Endothelial cell of umbilical vein (primary cell): ENCODE measurements around the gene SH3BP2.

Experiments used
- EZH2 ChIP-seq: IDR thresholded peaks from 2 replicates; pipeline ENCODE4 v1.6.1; 2012; ENCODE audit warnings: borderline replicate concordance, low read depth, mild to moderate bottlenecking, moderate library complexity, low read length, inconsistent platforms; ENCODE audit not compliant: severe bottlenecking
- MYC ChIP-seq: IDR thresholded peaks from one replicate; pipeline ENCODE4 v1.6.1; 2011; ENCODE audit warnings: mild to moderate bottlenecking, low read depth, low read length
- POLR2A ChIP-seq: IDR thresholded peaks from 2 replicates; pipeline ENCODE4 v1.6.1; 2012; ENCODE audit warnings: low read depth, mild to moderate bottlenecking, control low read depth, low read length
- POLR2AphosphoS5 ChIP-seq: IDR thresholded peaks from 2 replicates; pipeline ENCODE4 v1.6.1; 2012; ENCODE audit warnings: low read depth, mild to moderate bottlenecking, control low read depth, low read length, moderate library complexity; ENCODE audit not compliant: insufficient read depth
- TF ChIP-seq, protein P1 (sequence below): IDR thresholded peaks from 2 replicates; pipeline ENCODE4 v1.6.1; 2011; ENCODE audit not compliant: insufficient read depth, insufficient read length
- TF ChIP-seq, protein P2 (sequence below), 2 donors: IDR thresholded peaks; 1 replicate in 1 of 2; 2 replicates in 1 of 2; pipeline ENCODE4 v1.5.1; 2011; ENCODE audit warnings: low read length in 2 of 2, mild to moderate bottlenecking in 2 of 2, moderate library complexity in 2 of 2, control low read depth in 1 of 2, inconsistent platforms in 1 of 2, low read depth in 1 of 2; ENCODE audit not compliant: insufficient read depth in 1 of 2; ENCODE audit errors: extremely low read depth in 1 of 2

DNA sequence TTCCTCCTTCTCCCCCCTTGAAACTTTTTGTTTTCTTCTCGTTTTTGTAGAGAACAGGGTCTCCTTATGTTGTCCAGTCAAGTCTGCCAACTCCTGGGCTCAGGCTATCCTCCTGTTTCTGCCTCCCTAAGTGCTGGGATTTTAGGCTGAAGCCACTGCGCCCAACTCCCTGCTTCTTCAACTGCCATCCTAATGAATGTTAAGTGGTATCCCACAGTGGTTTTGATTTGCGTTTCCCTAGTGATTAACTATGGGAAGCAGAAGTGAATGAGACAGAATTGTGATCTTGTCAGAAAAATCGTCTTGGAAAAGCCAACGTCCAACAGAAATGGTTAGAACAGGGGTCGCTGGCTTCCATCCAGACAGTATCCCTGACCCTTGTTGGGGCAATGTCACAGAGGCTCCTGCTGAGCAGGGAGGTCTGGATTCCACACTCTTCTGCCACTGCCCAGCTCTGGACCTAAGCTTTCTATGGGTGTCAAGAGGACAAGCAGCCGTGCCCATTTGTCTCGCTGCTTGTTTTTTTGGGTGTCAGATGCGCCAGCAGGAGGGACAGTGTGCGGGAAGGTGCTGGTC is 49.9 kb downstream of the SH3BP2 start:
- TF ChIP-seq POLR2A (no peak), POLR2AphosphoS5 (no peak), MYC (no peak), EZH2 (no peak)
- TF ChIP-seq, protein P1, sequence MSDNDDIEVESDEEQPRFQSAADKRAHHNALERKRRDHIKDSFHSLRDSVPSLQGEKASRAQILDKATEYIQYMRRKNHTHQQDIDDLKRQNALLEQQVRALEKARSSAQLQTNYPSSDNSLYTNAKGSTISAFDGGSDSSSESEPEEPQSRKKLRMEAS: no peak
- TF ChIP-seq, protein P2, sequence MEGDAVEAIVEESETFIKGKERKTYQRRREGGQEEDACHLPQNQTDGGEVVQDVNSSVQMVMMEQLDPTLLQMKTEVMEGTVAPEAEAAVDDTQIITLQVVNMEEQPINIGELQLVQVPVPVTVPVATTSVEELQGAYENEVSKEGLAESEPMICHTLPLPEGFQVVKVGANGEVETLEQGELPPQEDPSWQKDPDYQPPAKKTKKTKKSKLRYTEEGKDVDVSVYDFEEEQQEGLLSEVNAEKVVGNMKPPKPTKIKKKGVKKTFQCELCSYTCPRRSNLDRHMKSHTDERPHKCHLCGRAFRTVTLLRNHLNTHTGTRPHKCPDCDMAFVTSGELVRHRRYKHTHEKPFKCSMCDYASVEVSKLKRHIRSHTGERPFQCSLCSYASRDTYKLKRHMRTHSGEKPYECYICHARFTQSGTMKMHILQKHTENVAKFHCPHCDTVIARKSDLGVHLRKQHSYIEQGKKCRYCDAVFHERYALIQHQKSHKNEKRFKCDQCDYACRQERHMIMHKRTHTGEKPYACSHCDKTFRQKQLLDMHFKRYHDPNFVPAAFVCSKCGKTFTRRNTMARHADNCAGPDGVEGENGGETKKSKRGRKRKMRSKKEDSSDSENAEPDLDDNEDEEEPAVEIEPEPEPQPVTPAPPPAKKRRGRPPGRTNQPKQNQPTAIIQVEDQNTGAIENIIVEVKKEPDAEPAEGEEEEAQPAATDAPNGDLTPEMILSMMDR (IDR thresholded peaks at IDR 0.05; ENCODE audit: extremely low read depth in 1 of 2, insufficient read depth in 1 of 2, low read depth in 1 of 2, low read length in 2 of 2): no peak
